NCI-H69 (cell line): ENCODE data around the gene COX7B.

Experiments
- DNase-seq: peaks from one replicate; lab custom pipeline; 2025; lab: John Stamatoyannopoulos, UW

Gene COX7B

GRCh38 chrX:77945910-77946545 is 46.8 kb downstream of the COX7B start:
- DNase-seq: no peak

- DNase-seq: no peak
These were observed 47.3 kb downstream of the COX7B start for GRCh38 chrX:77946571-77946970.

- DNase-seq: no peak
These were observed 50.6 kb downstream of the COX7B start for GRCh38 chrX:77949840-77950239.

GRCh38 chrX:77952173-77952572 is 52.9 kb downstream of the COX7B start:
- no peak for DNase-seq

DNA sequence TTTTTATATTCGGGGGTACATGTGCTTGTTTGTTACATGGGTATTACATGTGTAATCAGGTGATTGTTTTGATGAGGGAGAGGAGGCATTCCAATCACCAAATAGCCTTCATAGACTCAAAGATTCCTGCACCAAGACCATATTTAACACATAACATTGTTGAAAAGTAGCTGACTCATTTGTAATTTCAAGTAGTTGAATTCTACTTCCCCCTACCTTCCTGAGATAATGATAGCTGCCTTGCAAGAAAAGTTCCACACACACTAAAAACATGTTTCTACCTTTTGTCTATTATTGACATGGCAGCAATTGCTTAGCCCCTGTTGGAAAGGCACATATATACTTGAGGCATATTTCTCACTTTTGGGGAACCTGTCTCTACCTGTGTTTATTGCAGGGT is 54.0 kb downstream of the COX7B start:
- no peak for DNase-seq

DNA sequence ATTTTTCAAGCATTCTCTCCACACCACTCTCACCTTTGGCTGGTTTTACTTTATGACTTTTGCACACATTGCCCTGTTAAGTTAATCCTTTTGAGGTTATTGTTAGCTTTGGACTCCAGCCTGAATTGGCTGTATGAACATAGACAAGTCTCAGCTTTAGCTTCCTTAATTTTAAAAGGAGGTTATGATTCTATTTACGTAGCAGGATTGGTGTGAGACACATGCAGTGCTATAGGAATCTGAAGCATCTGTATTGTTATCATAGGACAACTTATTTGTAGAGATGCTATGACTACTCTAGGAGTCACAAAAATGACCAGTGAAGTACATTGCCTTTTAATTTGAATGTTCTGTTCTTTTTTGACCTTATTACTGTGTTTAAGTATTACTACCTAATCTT is 54.4 kb downstream of the COX7B start:
- no peak for DNase-seq
